NCI-H524 treated with DMSO at 0.1 percent for 48 hours (cell line): ENCODE measurements around the gene ZNF189.

Source experiments
- DNase-seq: peaks from one replicate; lab custom pipeline; 2025; lab: John Stamatoyannopoulos, UW

Gene ZNF189

DNA sequence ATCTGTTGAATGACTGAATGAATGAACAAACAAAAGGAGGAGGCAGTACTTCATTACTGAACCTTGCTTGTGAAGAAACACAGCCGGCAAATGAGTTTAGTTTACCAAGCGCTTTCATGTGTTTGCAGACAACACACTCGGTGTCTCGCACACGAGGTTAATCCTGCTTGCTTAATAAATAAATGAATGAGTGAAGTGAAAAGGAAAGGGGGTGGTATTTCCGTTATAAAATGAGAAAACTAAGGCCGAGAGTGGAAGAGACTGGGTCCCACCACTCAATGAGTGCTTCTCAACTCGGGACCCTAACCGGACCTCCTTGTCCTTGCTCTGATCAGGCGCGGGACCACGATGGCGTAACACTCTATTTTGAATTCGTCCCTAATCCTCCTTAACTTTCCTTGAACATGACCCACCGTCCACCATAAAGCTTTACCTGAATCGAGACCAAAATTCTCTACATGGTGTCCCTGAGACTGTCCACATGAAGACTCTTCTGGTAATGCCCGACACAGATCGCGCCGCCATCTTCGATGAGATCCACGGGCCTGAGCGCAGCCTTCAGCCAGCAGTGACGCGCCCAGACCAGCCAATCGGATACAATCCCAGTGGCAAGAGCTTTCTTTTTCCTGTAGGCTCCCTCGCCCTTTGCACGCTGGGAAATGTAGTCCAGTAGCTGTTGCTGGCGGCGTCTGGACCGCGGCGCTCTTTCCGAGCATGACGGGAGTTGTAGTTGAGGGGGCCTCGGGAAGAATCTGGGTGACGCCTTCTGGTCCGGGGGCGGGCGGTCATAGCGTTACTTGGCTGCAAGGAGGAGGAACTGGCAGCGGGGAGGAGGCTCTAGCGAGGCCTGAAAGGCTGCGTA is at the start of gene ZNF189, which contains the start of gene MRPL50:
Gene ZNF189, plus strand, starts transcription at position 784 of the 862 bp plus-strand sequence. CDS start 306 bp downstream, outside the sequence.
Gene MRPL50, minus strand, starts transcription at position 551 of the 862 bp plus-strand sequence. Its CDS starts 26 bp downstream, at position 525.
- peak; percentile 97 for DNase-seq

DNA sequence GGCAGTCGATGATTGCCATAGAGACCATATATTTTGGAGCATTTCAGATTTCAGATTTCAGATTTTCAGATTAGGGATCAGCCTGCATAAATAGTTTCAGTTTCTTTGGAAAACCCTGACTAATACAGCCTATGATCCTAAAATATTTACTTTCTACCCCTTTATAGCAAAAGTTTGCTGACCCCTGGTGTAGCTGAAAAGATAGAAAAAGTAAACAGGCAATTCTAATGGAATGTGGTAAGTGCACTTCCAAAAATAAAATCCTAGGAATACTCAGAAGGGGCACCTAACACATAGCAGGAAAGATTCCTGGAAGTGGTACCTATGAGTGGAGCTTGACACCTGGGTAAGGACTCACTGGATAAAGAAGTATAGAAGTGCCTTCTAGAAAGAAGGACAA is 48.4 kb upstream of the ZNF189 start:
- no peak for DNase-seq

DNA sequence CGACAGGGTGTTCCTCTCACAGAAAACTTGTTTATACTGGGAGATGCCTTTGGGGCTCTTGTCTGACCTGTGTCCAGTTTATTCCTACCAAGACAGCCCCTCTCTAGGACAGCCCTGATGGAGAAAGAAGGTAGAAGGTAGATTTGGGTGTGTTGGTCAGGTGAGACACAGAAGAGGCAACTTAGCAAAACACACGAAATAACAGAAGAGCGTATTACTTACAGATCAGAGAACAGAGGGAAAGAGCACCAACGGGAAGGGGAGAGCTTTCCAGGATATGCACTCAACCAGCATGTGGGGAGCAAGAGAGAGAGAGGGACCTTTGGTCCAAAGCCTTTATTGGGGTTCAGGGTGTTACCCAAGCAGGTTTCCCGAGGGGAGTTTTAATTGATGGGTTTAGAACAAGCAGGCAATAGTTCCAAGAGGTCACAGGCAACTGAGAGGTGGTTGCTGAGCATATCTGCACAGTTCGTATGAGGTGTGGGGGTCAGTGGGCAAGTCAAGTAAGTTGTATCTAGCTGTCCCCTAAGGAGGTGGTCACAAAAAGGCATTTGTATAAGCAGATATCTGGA is 45.7 kb upstream of the ZNF189 start:
- DNase-seq: no peak

DNA sequence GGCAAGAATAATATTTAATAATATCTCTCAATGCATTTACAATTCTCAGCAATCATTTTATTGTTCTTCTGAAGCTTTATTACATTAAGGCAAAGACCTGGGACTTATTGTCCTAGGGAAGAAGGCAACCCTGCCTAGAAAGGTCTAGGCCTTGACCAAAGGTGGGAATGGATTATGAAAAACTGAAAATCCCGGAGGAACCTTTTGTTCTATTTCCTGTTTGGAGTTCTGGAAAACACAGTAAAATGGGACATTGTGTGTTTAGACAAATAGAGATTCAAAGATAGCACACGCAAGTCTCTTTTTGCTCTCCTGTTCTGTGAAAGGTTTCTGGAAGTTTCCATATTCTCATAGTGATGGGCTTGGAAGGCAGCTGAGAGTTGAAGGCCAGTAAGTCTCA is 45.0 kb upstream of the ZNF189 start:
- DNase-seq: no peak

- no peak for DNase-seq
Measured at GRCh38 chr9:101354143-101354764, 44.4 kb upstream of the ZNF189 start.

DNA sequence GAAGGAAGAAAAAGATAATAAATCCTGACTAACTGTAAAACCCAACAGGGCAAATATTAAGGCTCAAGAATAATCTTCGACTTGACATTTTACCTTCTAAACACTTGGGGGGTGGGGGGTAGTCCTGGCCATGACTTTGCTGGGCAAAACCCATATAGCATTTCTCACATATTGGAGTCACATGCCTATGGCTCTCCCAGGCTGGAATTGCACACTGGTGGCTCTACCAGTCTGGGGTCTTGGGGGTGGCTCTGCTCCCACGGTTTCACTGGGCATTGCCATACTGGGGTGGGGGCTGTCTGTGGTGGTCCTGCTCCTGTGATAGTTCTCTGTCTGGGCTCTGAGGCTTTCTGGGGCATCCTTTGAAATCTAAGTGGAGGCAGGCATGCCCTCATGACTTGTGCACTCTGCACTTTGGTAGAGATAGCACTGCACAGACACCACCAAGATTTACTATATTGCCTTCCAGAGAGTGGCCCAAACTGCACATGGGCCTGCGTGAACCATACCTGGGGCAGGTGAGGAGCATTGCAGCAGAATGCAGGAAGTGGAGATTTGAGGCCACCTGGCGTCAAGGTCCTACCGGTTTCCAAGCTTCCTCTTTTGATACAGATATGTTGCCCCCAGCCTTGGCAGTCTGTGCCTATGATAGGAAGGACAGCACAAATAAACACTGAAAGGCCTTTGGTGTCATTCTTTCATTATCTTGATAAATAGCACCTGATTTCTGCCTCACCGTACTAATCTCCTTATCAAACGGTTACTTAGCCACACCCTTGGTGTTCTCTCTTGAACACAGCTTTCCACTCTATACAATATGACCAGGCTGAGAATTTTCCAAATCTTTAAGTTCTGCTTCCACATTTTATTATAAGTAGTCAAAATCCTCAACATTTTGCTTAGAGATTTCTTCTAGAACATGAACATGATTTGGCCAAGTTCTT is 43.6 kb upstream of the ZNF189 start:
- no peak for DNase-seq

DNA sequence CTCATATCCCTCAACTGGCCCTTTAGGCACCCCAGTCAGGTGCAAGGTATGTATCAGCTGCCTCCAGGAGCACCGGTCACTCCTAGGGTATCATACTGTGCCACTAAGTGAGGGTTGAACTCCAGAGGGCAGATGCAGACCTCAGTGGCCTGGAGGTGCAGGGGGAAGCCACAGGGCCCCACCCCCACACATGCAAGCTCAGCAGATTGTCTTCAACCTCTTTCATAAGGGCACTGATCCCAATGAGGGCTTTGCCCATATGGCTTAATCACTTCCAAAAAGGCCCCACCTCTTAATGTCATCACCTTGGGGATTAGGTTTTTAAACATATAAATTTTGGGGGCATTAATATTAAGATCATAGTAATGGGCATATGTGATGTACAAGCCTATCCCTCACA is 42.0 kb upstream of the ZNF189 start:
- no peak for DNase-seq

DNA sequence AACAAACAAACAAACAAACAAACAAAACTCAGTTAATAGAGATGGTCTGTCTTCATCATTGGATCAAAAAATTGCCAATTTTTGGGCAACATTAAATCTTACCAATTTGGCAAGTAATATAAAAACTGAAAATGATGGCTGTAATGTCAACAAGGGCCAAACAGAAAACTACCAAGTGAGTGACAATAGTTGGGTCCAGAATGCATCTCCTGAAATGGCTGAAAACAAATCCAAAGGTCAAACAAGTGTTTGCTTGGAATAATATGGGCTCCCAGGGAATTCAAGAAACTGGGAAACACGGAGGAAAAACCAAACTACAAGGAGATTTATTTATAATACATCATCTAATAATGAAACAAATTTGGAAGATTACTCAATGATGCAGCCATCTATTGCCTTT is 39.0 kb upstream of the ZNF189 start:
- DNase-seq: no peak

DNA sequence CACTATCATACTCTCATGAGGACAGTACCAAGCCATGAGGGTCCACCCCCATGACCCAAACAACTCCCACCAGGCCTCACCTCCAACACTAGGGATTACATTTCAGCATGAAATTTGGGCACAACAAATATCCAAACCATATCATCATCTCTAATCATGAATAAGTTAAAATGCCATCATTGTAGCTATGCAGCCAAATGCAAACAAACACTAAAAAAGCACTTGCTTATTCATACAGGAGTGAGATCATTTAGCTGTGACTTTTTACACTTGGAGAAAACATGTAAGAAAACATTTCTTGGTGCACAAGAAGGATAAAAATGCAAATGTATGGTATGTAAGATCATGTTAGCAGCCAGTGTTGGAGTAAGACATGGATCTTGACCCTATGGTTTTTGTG is 38.0 kb upstream of the ZNF189 start:
- DNase-seq: no peak

GRCh38 chr9:101362450-101362849 is 36.2 kb upstream of the ZNF189 start:
- DNase-seq: no peak

DNA sequence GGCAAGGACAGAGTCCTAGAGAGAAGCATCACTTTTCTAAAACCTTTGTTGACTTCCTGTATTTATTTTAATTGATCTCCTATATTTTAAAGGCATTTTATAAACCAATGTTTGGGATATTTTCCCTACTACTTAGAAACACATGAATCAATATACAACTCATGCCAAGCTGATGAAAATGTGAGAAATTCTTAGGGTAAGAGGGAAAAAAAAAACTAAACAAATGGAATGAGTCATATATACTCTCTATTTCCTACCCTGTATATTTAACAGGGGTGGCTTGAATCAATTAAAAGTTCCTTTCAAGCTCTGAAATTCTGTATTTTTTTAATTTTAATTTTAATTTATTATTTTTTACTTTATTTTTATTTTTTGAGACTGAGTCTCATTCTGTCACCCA is 33.5 kb upstream of the ZNF189 start:
- DNase-seq: no peak

- no peak for DNase-seq
Measured at GRCh38 chr9:101366038-101366756, 32.5 kb upstream of the ZNF189 start.

DNA sequence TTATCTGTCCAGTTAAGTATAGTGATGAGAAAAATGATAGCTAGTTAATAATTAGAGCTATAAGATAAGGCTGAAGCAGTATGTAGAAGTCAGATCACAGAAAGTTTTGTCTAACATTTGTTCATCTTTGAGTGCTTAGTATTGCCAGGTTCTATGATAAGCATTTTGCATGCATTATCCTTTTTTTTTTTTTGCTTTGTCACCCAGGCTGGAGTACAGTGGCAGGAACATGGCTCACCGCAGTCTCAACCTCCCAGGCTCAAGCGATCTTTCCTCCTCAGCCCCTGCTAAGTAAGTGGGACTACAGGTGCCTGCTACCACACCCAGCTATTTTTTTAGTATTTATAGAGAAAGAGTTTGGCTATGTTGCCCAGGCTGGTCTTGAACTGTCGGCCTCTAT is 31.3 kb upstream of the ZNF189 start:
- DNase-seq: no peak

DNA sequence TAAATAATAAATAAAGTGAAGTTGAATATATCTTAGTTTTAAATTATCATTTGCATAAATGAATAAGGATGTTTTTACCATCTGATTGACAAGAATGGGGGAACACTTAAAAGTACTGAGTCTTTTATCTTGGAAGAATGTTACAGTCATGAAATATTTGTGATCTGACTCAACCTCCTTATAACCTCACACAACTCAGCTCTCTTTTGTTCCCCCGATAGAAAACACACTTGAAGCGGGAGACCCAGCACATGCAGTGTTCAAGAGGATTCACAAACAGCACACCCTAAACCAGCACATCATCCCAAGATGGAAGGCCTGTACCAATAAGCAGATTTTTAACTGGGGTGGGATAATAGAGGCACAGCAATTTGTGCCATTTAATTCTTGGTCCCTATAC is 29.4 kb upstream of the ZNF189 start:
- DNase-seq: no peak

DNA sequence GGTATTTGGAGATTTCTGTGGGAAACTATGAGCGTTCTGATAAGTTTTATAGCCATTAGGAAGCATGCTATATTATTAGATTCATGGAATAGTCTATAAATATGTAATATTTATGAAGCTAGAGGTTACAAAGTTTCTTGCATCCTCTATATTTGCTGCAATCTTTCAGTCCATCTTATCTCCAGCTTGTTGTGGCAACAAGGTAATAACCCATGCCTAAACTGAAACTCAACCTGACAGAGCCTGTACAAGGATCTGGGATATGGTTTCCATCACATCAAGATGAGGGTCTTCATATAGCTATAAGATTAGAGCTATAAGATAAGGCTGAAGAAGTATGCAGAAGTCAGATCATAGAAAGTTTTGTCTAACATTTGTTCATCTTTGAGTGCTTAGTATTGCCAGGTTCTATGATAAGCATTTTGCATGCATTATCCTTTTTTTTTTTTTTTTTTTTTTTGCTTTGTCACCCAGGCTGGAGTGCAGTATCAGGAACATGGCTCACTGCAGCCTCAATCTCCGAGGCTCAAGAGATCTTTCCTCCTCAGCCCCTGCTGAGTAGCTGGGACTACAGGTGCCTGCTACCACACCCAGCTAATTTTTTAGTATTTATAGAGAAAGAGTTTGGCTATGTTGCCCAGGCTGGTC is 28.6 kb upstream of the ZNF189 start:
- DNase-seq: no peak

DNA sequence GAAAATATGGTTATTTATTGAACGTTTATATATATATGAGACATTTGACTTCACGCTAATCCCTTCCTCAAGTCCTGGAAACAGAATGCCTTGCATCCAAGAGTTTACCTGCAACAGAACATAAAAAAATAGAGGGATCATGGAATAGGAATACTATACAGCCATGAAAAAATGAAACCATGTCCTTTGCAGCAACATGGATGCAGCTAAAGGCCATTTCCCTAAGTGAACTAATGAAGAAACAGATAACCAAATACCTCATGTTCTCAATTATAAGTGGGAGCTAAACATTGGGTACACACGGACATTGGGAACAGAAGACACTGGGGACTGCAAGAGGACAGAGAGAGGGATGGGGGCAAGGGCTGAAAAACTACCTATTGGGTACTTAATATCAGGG is 26.8 kb upstream of the ZNF189 start:
- DNase-seq: no peak

- no peak for DNase-seq
Measured at GRCh38 chr9:101372327-101373118, 26.1 kb upstream of the ZNF189 start.

- DNase-seq: no peak
Measured at GRCh38 chr9:101375546-101375945, 23.1 kb upstream of the ZNF189 start.

DNA sequence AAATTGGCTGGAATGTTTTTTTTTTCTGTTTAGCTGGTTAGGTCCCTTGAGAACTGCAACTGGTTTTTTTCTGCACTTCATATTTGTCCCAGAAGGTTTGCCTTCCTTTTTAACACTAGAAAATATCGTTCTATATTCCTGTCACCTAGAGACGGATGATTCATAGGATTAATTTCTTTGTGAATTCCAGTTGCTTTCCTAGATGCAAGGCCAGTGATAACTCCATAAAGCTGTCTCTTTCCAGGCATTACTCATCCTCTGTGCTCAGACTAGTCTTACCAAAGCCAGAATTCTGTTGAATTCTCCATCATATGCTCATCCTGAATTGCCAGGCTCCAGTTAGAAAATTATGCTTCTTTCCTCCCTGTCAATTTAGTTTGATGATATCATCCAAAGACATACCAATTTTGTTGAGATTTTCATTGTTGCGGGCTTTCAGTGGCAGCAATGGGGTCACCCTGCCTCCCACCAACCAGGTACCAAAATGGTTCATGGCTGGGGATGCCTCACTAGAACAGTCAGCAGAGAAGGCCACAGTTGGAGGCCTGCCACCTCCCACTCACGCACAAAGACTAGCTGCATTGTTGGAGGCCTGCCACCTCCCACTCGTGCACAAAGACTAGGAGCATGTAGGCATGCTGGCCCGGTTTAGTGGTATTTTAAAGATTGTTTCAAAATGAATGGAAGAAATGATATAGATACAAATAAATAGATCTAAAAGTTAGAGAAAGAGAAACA is 22.4 kb upstream of the ZNF189 start:
- no peak for DNase-seq
